OCI-LY1 (cell line): ENCODE measurements around the gene B4GALT6.

Experiments used
- CTCF ChIP-seq: fragments of 200-600 bp; sonication (generic), shearing (Covaris generic); IDR thresholded peaks from 2 replicates; pipeline ENCODE4 v1.5.1; 2017; ENCODE audit warnings: mild to moderate bottlenecking, antibody characterized with exemption, low read length, moderate library complexity, mixed read lengths
- EZH2 ChIP-seq: fragments of 200-600 bp; sonication (generic), shearing (Covaris generic); IDR thresholded peaks from 2 replicates; pipeline ENCODE4 v1.8.0; 2017; ENCODE audit warnings: borderline replicate concordance, mixed run types, mild to moderate bottlenecking, antibody characterized with exemption, low read length, moderate library complexity, mixed read lengths

DNA sequence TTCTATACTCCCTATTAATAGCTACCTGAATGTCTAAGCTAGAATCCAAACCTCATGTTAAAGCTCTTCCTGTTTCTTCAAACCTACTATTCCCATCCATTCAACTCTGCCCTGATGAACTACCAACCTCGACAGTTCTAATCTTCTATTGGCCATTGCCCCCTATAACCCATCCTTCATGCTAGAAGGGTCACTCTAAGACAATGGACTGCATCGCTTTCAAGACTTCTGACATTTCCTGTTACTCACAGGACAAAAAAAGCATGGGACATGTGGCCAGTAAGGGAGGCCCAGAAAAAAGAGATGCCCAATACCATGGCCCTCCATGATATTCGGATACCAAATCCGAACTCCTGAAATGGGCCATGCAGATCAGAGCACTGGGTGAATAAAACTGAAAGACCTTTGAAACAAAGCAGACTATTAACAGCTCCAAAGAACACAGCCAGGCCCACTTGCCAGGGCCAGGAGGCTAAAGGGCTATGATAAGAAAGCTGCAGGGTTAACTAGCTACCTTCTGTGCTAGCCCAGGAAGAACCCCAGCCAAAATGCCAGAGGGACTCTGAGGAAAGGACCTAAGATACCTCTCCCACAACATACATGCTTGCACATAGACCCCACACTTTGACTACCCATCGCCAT, 4.5 kb downstream of the B4GALT6 start:
- TF ChIP-seq CTCF (no peak), EZH2 (no peak)
